Adrenal gland (tissue), 5 donors: Measurements from ENCODE around the gene GPC6.

Source experiments
- CTCF ChIP-seq, 6 experiments: fragments of 450-650 bp in 4 of 6; fragments of 200-600 bp in 2 of 6; sonication (generic) in 1 of 6; IDR thresholded peaks; 1 replicate in 5 of 6; 2 replicates in 1 of 6; pipeline versions ENCODE4 v1.5.1 to v1.8.0; 2016 to 2021; ENCODE audit warnings: antibody characterized with exemption in 6 of 6, mild to moderate bottlenecking in 2 of 6, moderate library complexity in 1 of 6
- POLR2A ChIP-seq, 2 donors: fragments of 450-650 bp; IDR thresholded peaks; one replicate each; pipeline ENCODE4 v1.6.1; 2017; ENCODE audit warnings: antibody characterized with exemption in 2 of 2, mild to moderate bottlenecking in 2 of 2, moderate library complexity in 1 of 2
- donor health status: DM: no; HTN: no; CAD: no.

GRCh38 chr13:94233401-94233800, 1006.8 kb downstream of the GPC6 start:
- no peak for TF ChIP-seq POLR2A (IDR thresholded peaks at IDR 0.05)
- no peak for TF ChIP-seq CTCF (IDR thresholded peaks at IDR 0.05)
